Fibroblast of skin of right biceps (primary cell): Measurements from ENCODE around the gene SLC48A1.

Experiments used
- DNase-seq: peaks from one replicate; pipeline ENCODE4 v3.0.0-alpha.2; 2013

The SLC48A1 gene

DNA sequence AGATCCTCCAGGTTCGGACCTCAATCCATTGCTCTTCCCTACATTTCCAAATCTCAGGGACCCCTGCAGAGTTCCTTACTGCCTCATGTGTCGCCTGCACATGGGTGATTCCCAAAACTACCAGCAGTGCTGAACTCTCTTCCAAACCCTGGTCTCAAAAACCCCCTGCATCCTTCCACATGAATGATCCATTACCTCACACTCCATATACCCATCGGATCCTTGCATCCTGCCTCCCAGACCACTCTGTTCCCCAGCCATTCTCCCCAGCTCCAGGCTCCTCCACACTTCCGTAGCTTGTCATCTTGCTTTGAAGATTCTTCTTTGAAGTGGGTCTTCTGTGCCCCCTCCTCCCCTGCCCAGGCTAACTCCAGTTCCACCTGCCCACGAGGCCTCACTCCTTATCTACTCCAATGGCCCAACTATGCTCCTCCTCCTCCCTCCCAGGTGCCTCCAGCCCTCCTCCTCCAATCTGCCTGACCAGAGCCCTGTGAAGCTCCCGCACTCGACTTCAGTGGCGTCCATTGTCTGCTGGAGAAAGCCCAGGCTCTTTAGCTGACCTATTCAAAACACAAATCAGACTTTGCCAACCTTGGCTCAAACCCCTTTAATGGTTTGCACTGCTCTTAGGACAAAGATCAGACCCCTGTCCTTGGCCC is 28.1 kb upstream of the SLC48A1 start:
- no peak for DNase-seq

DNA sequence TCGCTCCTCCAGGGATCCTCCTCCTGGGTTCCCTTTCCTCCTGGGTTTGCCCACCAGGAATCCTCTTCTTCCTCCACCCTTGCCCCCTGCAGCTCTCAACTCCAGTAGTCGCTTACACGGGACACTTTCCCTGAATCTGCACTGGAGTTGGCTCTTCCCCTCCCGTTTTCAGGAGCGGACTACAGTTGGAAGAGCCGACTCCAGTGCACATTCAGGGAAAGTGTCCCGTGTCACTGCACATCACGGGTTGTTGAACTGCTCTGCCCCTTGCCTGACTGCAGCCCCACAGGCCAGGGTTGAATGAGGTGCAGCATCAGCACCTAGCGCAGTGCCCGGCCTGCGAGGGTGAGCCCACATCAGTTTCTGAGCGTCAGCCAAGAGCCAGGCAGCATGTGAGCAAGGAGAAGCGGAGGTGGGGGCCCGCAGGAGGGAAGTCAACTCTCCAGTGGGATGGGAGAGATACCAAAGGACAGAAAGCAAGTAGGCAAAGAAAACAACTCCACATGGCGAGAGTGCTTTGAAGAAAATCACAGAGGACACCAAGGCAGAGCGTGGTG is 27.5 kb upstream of the SLC48A1 start:
- no peak for DNase-seq

DNA sequence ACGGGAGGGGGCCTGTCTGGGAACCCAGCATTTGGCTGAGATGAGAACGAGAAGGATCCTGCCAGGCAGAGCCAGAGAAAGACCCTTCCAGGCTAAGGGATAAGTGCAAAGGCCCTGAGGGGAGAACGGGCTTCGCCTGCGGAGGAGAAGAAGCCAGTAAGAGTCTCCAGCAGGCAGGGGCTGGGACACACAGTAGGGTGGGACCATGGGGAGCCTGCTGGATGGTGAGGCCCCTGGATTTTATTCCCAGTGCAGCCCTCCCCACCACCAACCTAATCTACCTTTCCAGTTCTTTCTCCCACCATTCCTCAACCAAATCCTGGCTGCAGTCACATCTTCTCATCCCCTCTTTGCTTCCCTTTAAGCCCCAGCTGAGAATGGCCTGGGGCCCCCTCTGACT is 27.0 kb upstream of the SLC48A1 start:
- no peak for DNase-seq

DNA sequence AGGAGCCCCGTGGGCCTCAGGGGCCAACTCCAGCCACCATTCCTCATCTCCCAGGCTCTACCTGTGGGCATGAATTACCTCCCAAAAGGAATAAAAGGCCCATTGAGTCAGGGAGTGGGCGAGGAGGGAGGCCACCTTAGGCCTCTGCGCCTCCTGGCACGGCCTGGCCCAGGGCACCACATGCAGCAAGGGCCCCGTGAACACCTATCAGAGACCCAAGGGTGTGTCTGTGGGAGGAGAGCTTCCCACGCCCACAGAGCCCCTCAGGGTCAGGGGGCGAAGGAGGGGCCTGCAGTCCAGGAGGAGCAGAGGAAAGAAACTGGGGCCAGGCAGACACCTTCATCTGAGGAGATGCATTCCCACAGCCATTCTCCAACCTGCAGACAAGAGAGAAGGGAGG is 26.5 kb upstream of the SLC48A1 start:
- DNase-seq = no peak

DNA sequence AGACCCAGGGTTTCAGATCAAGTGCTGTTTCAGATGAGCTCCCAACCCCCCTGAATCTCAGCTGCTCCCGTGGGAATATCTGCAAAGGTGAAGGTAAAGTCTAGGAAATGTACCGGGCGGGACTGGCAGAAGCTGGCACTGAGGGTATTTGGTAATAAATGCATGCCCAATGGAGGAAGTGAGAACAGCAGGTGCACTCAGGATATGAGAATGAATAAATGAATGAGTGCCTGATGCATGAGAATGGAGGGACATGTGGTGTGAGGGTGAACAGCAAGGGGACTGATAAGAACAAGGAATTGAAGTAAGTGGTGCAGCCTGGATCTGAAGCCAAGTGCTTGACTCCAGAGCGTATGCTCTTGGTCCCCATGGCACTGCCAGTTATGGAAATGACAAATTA is 25.9 kb upstream of the SLC48A1 start:
- no peak for DNase-seq

DNA sequence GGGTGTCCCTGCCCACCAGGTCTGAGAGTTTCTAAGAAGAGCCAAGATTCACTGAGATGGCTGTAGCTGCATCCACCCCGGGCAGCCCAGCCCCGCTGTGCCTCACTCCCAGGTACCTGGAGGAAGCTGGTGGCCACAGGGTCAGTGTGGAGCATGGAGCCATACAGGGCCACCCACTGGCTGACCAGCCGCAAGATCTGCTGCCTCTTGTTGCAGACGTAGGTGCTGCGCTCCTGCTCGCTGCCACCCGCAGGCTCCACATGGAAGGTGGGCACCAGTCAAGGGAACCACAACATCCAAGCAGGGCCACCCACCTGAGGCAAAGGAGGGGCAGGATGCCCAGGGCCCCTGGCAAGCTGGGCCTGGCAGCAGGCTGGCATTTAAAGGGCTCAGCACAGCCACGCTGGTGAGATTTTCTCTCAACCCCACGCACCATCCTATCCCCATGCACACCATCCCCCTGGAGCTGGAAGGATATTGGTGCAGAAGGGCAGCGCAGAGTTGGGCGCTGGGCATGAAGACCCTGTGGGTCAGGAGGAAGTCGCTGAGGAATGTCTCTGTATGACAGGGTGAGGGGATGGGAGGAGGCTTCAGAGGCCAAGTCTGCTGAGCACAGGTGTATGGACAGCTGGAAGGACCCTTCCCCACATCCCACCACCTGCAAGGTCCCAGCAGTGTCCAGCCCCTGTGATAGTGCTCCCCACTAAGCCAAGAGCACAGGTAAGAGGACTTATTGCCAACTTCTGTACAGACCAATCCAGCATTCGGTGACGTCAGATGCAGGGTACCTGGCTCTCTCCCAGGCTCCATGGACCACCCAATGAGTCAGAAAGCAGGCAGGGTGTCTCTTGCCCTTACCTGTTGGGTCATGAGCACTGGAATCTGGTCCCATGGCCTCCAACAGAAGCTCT is 25.2 kb upstream of the SLC48A1 start:
- DNase-seq = no peak

DNA sequence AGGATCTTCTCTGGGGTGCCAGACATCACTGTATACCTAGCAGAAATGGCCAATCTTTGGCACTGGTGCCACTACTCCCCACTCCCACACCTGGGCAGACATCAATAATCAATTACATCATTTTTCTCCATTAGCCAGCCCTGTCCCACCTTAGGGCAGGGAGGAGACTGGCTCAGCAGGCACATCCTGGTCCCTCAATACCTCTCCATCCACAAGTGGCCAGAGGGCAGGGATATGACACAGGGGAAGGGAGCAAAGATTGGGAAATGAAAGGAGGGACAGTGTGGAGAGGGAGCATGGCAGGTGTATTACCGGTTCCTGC is 24.6 kb upstream of the SLC48A1 start:
- DNase-seq = no peak

DNA sequence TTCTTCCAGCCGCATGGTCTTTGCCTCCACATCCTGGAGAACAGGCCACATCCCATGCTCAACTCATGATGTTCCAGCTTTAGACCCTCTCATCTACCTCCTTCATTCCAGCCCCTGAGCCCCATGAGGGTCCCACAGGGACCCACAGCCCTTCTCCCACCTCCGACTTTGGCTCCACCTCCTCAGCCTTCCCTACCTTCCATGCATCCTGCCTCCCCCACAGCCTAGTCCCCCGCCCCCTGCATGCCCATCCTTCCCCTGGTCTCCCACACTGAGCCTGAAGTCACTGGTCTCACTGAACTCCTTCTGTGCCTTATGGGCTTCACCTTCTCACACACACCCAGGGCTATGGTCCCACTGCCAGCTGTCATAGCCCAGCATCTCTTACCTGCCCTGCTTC is 24.1 kb upstream of the SLC48A1 start:
- DNase-seq = no peak

DNA sequence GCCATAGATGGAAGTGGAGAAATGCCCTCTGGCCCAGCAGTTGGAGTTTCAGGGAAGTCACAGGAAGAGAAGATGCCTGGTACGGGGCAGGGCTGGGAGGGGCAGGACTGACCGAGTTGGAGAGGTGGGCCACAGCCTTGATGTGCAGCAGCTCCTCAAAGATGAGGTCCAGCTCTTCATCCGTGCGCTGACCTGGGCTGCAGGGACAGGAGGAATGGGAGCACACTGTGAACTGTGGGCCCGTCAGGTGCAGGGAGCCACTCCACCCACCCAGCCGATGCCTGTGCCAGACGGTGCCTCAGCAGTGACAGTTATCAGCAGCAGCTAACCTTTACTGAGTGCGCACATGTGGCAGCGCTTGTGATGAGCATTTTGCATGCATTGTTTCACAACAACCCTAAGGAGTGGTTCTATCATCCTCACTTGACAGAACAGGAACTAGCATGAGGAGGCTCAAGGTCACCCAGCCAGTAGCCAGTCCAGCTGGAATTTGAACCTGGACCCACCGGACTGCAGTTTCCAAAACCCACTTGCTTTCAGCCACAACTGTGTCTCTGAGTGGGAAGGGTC is 22.7 kb upstream of the SLC48A1 start:
- no peak for DNase-seq

DNA sequence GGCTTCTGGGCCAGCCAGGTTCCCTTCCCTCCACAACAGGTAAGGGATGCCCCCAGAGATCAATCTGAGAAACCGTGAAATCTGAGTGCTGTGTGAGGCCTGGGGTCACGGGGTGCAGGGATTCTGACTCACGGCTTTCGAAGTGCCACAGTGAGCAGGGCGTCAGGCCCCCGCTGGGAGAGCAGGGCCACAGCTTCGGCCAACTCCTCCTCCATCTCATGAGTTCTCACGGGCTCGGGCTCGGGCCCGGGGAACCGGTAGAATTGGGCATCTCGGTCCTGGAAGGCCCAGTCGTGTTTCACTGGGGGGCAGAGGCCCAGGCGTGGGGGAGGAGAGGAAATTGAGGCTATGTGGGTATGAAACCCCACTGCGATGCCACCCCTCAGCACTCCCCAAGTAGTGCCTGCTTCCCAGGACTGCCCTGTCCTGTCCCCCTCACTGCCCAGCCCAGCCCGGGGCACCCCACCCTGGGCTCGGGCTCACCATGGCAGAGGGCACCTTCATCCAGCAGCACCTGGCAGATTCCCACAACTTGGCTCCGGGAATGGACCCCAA is 22.0 kb upstream of the SLC48A1 start:
- no peak for DNase-seq

DNA sequence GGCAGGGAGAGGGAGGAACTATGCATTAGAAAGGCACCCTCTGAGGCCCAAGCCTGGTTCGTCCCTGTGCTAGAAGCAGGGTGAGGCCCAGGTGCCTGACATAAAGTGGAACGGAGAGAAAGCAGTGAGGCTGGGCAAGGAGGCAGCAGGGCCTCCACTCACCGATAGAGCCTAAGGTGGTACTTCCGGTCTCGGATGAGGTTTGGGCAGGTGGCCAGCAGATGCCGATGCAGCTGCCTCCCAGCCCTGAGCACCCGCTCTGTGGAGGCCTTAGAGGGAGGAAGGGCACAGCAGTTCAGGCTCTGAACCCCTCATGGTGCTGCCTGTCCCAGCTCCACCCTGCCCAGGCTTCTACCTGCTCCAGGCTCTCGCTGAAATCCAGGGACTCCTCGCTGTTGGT is 21.5 kb upstream of the SLC48A1 start:
- no peak for DNase-seq

DNA sequence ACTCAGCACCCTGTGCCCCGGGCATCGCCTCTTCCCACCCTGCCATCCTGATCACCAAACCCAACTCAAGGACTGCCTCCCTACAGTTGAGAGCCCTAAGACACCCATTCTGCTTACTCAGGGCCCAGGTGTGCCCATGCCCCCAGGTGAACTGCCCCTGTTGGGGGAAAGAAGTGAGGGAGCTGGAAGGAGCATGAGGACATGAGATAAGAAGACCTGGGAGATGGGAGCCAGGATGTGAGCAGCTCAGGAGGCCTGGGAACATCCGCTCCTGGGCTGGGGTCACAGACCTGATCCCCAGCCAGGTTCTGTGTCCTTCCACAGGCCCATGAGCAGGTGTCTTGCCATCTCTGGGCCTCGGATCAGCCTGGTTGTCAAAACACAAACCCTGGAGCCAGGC is 20.9 kb upstream of the SLC48A1 start:
- no peak for DNase-seq

DNA sequence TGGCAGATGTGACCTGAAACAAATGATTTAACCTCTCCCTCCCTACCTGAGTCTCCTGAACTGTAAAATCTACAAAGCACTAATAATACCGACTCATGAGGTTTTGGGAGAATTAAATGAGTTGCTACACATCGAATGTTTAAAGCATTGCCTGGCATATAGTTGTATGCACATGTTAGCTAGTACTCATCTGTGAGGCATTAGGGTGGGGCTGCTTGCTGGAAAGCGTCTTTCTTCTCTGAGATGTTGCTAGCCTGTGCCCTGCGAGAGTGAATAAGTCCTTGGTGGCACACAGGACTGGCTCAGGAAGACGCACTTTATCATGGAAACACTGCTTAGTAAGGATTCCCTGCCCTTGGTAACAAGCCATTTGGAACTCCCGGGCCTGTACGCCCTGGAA is 20.5 kb upstream of the SLC48A1 start:
- peak; percentile 45 for DNase-seq

DNA sequence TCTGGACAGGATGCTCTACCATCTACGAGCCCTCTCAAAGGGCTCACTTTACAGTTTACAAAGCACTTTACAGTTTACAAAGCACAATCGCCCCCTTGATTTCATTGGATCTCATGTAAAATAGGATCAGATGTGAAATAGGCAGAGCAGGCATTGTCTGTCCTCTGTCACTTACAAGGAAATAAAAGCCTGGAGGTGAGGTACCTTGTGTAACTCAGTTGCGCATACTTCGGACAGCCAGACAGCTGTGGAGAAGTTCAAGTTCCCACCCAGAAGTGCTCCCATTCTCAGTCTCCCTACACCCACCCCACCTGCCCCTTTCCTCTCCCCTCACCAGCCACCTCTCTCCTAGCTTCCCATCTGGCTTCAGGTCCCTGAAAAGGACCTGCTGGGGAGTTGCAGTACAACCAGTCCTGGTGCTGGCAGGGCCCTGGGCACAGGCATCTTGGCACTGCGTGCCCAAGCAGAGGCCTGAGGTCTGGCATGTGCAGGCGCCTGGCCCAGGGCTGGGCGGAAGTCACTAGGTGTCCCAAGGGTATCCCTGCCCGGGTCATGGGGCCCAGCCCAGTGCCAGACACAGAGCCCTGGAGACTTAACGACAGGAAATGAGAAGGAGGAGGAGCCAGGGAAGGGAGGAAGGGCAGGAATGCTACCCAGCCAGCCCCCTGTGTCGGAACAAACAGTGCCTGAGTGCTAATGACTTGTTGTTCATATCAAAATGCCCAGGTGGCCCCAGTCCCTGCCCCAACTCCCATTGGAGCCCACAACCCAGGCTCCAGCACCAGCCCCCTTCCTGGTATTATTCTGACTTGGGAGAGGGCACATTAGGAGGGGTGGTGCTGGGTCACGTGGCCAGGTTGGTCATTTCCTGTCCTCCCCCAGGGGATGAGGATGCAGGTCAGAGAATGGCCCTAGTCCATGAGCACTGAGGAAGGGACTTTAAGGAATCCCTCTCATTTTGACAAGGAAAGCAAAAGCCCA is 19.7 kb upstream of the SLC48A1 start:
- peak; percentile 27 for DNase-seq

DNA sequence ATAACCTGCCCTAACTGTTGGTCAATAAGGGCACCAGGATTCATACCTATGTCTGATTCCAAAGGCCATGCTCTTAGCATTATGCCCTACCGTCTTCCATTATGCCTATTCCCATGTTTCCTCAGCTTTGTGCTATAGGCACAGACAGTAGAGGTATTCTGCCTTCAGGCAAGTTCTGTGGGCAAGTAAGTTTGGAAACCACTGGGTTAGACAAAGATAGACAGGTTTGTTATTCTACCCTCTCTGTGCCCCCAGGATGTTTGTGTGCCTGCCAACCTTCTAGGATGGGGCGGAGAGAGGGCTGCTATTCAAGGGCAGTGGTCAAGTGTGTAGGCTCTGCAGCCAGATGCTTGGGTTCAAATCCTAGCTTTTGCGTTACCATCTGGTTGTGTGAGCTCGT is 18.9 kb upstream of the SLC48A1 start:
- no peak for DNase-seq

DNA sequence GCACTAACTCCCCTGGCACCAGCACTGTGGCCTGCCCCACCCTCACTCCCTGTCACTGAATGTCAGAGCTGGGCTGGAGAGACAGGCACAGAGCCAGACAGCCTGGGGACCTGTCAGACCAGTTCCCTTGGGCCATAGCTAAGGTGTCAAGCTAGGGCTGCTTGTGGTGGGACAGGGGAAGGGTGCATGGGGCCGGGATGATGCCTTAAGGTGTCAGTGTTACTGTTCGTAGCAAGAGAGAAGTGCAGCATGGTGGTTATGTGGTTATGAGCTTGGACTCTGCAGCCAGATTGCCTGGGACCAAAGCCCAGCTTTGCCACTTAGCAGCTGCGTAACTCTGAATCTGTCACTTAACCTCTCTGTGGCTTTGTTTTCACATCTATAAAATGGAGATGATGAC is 18.2 kb upstream of the SLC48A1 start:
- DNase-seq = no peak

DNA sequence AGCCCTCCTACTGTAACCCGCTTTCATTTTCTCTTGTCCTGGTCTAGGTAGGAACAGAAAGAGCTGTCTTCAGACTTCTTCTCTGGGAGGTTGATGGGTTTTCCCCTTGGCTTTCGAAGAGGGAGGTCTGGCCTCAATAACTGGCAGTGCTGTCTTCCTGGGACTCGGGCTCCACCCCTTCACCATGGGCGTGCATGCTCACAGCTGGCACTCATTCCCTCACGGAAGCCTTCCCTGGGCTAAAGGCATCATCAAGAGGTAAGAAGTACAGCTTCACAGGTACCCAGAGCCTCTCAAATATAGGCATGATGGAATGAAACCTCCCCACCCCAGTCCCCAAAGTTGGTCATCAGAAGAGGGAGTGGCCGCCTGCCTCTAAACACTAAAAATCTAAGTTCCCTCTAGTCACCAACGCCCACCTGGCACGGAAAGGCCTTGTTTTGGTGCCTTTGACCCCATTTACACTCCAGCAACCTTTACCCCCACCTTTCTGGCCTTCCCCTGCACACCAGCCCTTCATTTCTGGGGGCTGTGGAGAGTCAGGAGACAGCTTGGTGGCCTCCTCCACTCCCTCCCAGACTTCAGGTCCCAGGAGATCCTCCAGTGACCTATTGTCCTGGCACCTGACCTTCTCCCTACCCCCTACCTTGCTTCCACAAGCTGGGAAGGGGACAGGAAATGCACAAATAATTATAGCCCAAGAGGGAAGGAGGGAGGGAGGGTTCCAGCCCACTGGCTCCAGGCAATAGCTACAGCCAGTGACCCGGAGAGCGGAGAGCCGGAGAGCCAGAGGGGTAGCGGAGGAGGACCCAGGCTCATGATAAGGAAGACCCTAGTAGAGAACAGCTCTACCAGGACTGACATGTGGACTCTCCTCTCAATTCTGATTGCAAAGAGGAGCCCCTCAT is 17.1 kb upstream of the SLC48A1 start:
- DNase-seq = no peak

DNA sequence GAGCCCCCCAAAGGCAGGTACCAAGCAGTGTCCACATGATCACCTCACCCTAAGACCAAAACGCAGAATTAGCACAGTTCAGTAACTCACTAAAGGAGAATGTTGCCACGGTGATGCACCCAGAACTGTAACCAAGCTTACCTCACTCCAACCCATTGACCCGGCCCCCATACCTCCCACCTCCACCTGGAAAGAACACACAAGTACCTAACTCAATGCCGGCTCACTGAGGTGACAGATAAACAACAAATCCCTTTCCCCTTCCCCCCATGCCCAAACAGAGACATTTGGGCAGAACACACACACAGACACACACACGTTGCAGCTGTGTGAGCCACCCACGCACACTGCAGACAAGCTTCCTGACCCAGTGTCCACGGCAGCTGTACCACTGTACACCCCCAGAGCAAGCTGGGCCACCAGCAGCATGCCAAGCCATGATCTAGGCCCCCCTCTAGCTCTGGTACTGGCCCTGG is 15.6 kb upstream of the SLC48A1 start:
- no peak for DNase-seq

DNA sequence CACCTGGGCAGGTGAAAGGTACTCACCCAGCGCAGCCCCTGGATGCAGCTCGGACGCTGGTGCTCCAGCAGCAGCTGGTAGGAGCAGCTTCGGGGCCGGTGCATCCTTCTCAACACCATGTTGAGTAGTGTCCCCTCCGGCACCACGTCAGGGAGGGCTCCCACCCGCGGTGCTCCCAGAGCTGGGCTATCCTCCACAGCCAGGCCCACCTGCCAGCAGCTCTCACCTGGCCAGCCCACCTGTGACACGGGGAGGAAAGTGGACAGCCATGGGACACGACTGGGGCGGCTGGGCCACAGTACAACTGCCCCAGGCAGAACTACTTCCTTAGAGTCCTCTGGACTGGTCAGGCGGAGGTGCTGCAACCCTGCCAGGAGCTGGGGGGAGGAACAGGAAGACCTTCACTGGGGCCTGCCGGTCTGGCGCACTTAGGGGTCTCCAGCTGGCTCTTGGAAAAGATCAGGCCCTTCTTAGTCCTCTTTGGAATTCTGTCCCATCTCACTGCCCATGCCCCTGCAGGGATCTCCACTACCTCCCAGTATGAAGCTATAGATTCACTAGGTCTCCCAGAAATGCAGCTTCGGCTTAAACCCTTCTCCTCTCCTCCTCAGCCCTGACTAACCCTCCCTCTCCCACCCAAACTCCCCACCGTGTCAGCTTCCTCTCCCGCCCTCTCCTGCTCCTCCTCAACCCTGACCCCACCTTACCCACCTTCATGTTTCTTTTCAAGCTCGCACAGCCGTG is 15.0 kb upstream of the SLC48A1 start:
- no peak for DNase-seq

DNA sequence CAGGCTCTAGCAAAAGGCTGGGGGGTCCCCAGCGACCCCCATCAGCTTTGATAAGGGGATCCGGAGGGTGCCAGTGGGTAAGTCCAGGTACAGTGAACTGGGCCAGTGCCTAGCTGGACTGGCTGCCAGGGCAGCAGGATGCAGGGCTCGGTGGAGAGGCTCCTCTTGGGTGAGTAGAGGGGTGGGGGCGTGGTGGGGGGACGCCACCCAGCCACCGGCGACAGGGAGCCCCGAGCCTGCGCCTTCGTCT is 14.5 kb upstream of the SLC48A1 start:
- no peak for DNase-seq
